Vagina (tissue), 2 donors: ENCODE results near the gene MRGPRE.

ENCODE experiments used
- CTCF ChIP-seq, 3 experiments: fragments of 450-650 bp in 2 of 3; fragments of 200-600 bp in 1 of 3; sonication (generic) in 1 of 3; IDR thresholded peaks; one replicate each; pipeline ENCODE4 v1.5.1; 2017 to 2019; ENCODE audit warnings: antibody characterized with exemption in 3 of 3, mild to moderate bottlenecking in 2 of 3, moderate library complexity in 2 of 3
- POLR2A ChIP-seq, 2 donors: fragments of 450-650 bp; IDR thresholded peaks; one replicate each; pipeline ENCODE4 v1.6.1; 2017; ENCODE audit warnings: antibody characterized with exemption in 2 of 2, mild to moderate bottlenecking in 2 of 2, moderate library complexity in 2 of 2

- no peak for TF ChIP-seq CTCF (IDR thresholded peaks at IDR 0.05)
- TF ChIP-seq POLR2A (IDR thresholded peaks at IDR 0.05): no peak
These were observed 16.1 kb downstream of the MRGPRE start for GRCh38 chr11:3216027-3216525.
